H1 (cell line): ENCODE data around the gene MYL9. TPM values are rescaled to one million over a fixed set of nuclear protein-coding genes. Genes with fewer than 3 reads are reported as not detected.

ENCODE experiments used
- ATF2 ChIP-seq: IDR thresholded peaks from 2 replicates; pipeline ENCODE4 v1.6.1; 2012; ENCODE audit warnings: low read length, inconsistent platforms
- CBX5 ChIP-seq: fragments of 300-800, 300-1000 bp; sonication (generic); IDR thresholded peaks from 2 replicates; pipeline ENCODE4 v1.7.1; 2016; ENCODE audit warnings: antibody characterized with exemption, low read length, low read depth
- CHD7 ChIP-seq: fragments of 300-600 bp; sonication (generic); IDR thresholded peaks from 2 replicates; pipeline ENCODE4 v1.7.1; 2012; ENCODE audit warnings: low read length, moderate library complexity, mild to moderate bottlenecking, inconsistent platforms; ENCODE audit not compliant: insufficient replicate concordance
- GABPA ChIP-seq: IDR thresholded peaks from 2 replicates; pipeline ENCODE4 v1.6.1; 2011; ENCODE audit warnings: mild to moderate bottlenecking, low read length, moderate library complexity, borderline replicate concordance; ENCODE audit not compliant: insufficient read depth
- TBP ChIP-seq: IDR thresholded peaks from 2 replicates; pipeline ENCODE4 v1.6.1; 2011; ENCODE audit warnings: low read depth, low read length, improper control_type of control experiment
- polyA plus RNA-seq, 7 experiments: library from polyadenylated mRNA; depleted of rRNA in 3 of 7; stranded (reverse) in 5 of 7; unstranded in 2 of 7; fragments of >200 nt in 5 of 7; fragments of 200-250 nt in 2 of 7; gene quantifications; 1 replicate in 5 of 7; 2 replicates in 1 of 7; 4 replicates in 1 of 7; pipeline versions ENCODE4 v1.2.1 to v1.2.3, GENCODE V29; 2011 to 2013; ENCODE audit warnings: missing spikeins in 2 of 7, mixed read lengths in 2 of 7
- total RNA-seq: library from RNA; stranded (reverse); fragmentation: NEBNext Ultra II Directional; extraction: Animal tissue kit (Norgen Biotek cat#: 25700); gene quantifications from 2 replicates; pipeline ENCODE4 v1.2.1, GENCODE V29; 2021
- TF ChIP-seq, protein P1 (sequence below), 3 experiments: IDR thresholded peaks; 1 replicate in 2 of 3; 2 replicates in 1 of 3; pipeline versions ENCODE4 v1.5.1 to v1.6.1; 2011; ENCODE audit warnings: low read length in 3 of 3, mild to moderate bottlenecking in 3 of 3, inconsistent platforms in 2 of 3, low read depth in 1 of 3, moderate library complexity in 1 of 3; ENCODE audit not compliant: insufficient read depth in 1 of 3; ENCODE audit errors: control extremely low read depth in 1 of 3
- TF ChIP-seq, protein P2 (sequence below): IDR thresholded peaks from 2 replicates; pipeline ENCODE4 v1.6.1; 2012; ENCODE audit warnings: inconsistent platforms

The MYL9 gene
- total and polyA plus RNA-seq, 2 of the 8 experiments (the other 6 are each of a cell fraction or from before 2014, with no cell fraction given): 26.8 to 193 TPM

DNA sequence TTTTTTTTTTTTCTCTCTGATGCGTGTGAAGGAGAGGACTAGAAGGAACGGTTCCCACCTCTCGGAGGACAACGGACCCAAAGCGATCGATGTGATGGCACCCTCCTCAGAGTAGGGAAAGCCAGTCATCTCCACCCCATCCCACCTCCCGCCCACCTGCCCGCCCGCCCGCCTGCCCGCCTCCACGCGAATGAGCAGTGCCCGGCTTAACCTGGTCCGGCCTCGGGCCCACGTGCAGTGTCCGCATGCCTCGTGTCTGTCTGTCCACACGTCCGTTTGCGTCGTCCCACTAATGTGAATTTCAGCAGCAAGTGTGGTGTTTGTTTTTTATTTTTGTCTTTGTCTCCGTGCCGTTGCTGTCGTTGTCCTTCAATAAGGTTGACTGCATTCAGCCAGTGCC, 42.1 kb upstream of the MYL9 start (continued):
- TF ChIP-seq CHD7: no peak
- TF ChIP-seq TBP: no peak
- no peak for TF ChIP-seq ATF2
- no peak for TF ChIP-seq GABPA
- TF ChIP-seq CBX5: no peak
- TF ChIP-seq, protein P1, sequence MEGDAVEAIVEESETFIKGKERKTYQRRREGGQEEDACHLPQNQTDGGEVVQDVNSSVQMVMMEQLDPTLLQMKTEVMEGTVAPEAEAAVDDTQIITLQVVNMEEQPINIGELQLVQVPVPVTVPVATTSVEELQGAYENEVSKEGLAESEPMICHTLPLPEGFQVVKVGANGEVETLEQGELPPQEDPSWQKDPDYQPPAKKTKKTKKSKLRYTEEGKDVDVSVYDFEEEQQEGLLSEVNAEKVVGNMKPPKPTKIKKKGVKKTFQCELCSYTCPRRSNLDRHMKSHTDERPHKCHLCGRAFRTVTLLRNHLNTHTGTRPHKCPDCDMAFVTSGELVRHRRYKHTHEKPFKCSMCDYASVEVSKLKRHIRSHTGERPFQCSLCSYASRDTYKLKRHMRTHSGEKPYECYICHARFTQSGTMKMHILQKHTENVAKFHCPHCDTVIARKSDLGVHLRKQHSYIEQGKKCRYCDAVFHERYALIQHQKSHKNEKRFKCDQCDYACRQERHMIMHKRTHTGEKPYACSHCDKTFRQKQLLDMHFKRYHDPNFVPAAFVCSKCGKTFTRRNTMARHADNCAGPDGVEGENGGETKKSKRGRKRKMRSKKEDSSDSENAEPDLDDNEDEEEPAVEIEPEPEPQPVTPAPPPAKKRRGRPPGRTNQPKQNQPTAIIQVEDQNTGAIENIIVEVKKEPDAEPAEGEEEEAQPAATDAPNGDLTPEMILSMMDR (IDR thresholded peaks at IDR 0.05; ENCODE audit: control extremely low read depth in 1 of 3, insufficient read depth in 1 of 3, low read depth in 1 of 3, low read length in 3 of 3): no peak
- TF ChIP-seq, protein P2, sequence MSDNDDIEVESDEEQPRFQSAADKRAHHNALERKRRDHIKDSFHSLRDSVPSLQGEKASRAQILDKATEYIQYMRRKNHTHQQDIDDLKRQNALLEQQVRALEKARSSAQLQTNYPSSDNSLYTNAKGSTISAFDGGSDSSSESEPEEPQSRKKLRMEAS: no peak
